ENCODE results near the gene ZNF594.

DNA sequence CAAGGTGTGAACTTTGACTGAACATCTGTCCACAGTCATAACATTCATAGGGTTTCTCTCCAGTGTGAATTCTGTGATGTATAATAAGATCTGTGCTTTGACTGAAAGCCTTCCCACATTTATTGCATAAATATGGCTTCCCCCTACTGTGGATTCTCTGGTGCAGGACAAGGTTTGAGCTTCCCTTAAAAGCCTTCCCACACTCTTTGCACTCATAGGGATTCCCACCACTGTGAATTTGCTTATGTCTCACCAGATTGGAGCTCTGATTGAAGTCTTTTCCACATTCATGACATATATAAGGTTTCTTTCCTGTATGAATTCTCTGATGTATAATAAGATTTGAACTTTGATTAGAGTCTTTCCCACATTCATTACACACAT is 8.3 kb downstream of the ZNF594 start:
- TF ChIP-seq EZH2 (IDR thresholded peaks at IDR 0.05; ENCODE audit: borderline replicate concordance, low read length) (no peak), CTCF (IDR thresholded peaks at IDR 0.05; ENCODE audit: low read length) (no peak)
